SK-N-MC (cell line): ENCODE results near the gene PAPPA2.

Experiments
- DNase-seq: peaks from one replicate; pipeline ENCODE4 v3.0.0-alpha.2; 2011; ENCODE audit warnings: low read depth, low spot score
- H3K27ac ChIP-seq: fragments of 200-600 bp; sonication (generic); 2 replicates; pipeline ENCODE4 v1.5.1; 2016; ENCODE audit warnings: mixed run types
- H3K36me3 ChIP-seq: fragments of 200-600 bp; sonication (generic); 2 replicates; pipeline ENCODE4 v1.6.1; 2017; ENCODE audit warnings: antibody characterized with exemption, low read length, mixed read lengths; ENCODE audit not compliant: insufficient read depth
- H3K4me3 ChIP-seq: fragments of 200-600 bp; sonication (generic); 2 replicates; pipeline ENCODE4 v1.5.1; 2016
- H3K9ac ChIP-seq: fragments of 200-600 bp; sonication (generic); 2 replicates; pipeline ENCODE4 v1.8.0; 2017; ENCODE audit warnings: mixed run types, mixed read lengths; ENCODE audit not compliant: insufficient read length
- H3K9me3 ChIP-seq: fragments of 200-600 bp; sonication (generic); 2 replicates; pipeline ENCODE4 v1.6.1; 2017; ENCODE audit warnings: low read depth, mild to moderate bottlenecking, antibody characterized with exemption, low read length, moderate library complexity, mixed read lengths
- EZH2 ChIP-seq: fragments of 200-600 bp; sonication (generic); IDR thresholded peaks from one replicate; pipeline ENCODE4 v1.6.1; 2017; ENCODE audit warnings: antibody characterized with exemption
- FOXP2 ChIP-seq: optimal IDR thresholded peaks from 2 replicates; pipeline ENCODE3; 2011; ENCODE audit warnings: mild to moderate bottlenecking, moderate library complexity; ENCODE audit not compliant: insufficient read depth; ENCODE audit errors: extremely low read length, control extremely low read depth
- POLR2AphosphoS5 ChIP-seq: IDR thresholded peaks from 2 replicates; pipeline ENCODE4 v1.6.1; 2012; ENCODE audit warnings: mild to moderate bottlenecking, low read depth, low read length, borderline replicate concordance

PAPPA2 gene

DNA sequence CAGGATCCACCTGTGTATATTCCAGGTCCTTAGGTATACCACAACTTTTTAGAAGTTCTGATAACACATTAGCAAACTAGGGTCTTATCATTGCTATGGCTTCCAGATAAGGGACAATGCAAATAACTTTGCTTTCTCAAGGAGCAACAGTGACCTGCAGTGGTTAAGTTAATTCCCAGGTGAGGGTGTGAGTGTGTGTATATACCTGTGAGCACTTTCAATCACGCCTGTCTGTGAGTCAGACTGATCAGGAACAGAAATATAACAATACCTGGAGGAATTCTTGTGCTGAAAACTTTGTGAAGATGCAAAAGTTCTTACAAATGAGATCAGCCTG lies 317.0 kb downstream of the PAPPA2 start:
- DNase-seq: no peak
- no peak overlapping the region for H3K27ac ChIP-seq
- no peak overlapping the region for H3K9ac ChIP-seq
- H3K4me3 ChIP-seq: no peak overlapping the region
- H3K9me3 ChIP-seq: no peaks in the 10 kb centered on the region
- no peaks in the 10 kb centered on the region for H3K36me3 ChIP-seq
- TF ChIP-seq FOXP2 (no peak), POLR2AphosphoS5 (no peak), EZH2 (no peak)

DNA sequence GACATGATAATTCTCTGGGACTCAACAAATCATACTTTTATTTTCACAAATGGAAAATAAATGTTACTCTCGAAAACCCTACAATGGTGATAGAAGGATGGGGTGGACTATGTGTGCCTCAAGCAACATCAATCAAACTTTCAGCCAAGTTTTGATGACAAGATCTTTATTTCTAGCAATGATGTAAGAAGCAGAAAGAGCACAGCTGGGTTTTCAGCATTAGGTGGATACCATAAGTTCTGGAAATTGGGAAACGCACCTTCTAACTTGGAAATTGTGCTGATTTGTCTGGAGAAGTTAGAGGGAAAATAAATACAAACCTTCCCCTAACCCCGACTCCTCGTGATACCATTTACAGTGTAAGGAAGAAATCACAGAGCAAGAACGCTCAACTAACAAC lies 320.3 kb downstream of the PAPPA2 start:
- Histone ChIP-seq H3K36me3 (no peaks in the 10 kb centered on the region), H3K27ac (no peak overlapping the region), H3K9ac (no peak overlapping the region), H3K9me3 (no peaks in the 10 kb centered on the region), H3K4me3 (no peak overlapping the region)
- no peak for DNase-seq
- no peak for TF ChIP-seq POLR2AphosphoS5
- no peak for TF ChIP-seq EZH2
- TF ChIP-seq FOXP2: no peak

DNA sequence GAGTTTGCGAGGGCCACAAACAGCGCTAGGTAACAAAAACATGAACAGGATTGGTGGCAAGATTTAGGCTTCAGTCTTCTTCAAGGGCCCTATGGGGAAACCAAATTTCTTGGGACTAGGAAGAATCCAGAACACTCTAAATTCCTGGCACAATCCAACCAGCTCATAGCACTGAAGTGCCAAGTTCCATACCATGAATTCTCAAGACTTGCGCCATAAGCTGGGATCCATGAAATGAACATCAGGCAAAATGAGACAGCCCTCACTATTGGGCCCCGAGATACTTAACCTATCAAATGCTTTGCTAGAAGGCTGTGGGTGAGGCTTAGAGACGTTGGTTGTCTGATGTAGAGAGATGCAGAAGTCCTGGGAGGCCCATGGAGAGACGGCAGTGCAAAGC lies 322.1 kb downstream of the PAPPA2 start:
- no peak for DNase-seq
- Histone ChIP-seq H3K36me3 (no peaks in the 10 kb centered on the region), H3K9me3 (no peaks in the 10 kb centered on the region), H3K9ac (no peak overlapping the region), H3K4me3 (no peak overlapping the region), H3K27ac (no peak overlapping the region)
- TF ChIP-seq POLR2AphosphoS5 (no peak), EZH2 (no peak), FOXP2 (no peak)

DNA sequence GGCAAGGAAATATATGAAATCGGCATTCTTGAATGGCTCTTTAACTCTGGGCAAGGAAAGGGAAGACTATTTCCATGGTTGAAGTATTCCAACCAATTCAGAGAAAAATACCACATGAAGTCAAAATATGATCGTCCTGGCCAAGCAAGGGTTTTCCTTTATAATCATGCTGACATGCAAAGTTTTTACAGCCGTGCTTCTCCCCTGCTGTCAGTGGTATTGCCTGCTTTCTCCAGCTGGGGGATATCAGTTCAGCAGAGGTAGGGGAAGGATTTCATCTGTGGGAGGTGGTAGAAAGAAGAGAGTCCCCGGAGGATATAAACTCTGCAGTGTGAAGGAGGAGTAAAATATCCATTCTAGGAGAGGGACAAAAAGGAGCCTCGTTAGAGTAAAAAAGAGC lies 322.8 kb downstream of the PAPPA2 start:
- Histone ChIP-seq H3K9ac (no peak overlapping the region), H3K27ac (no peak overlapping the region), H3K36me3 (no peaks in the 10 kb centered on the region), H3K4me3 (peak overlapping the region; percentile 35; the same call in 1 of the 2 replicates), H3K9me3 (no peaks in the 10 kb centered on the region)
- no peak for DNase-seq
- TF ChIP-seq EZH2 (no peak), POLR2AphosphoS5 (no peak), FOXP2 (no peak)

DNA sequence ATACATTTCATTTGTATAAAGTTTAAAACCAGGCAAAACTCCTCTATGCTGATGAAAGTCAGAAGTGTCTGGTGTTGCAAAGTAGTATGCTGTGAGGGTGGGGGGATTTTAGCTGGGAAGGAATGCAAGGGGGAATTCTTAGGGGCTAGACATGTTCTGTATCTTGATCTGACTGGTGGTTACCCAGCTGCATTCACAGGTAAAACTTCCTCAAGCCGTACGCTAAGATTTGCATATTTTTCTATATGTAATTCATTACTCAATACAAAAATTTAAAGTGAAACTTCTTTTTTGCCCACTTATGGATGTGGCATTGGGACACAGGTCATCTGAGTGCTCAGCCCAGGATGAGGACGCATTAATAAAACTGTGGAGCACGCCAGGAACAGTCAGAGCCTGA lies 323.3 kb downstream of the PAPPA2 start:
- H3K36me3 ChIP-seq: no peaks in the 10 kb centered on the region
- H3K9me3 ChIP-seq: no peaks in the 10 kb centered on the region
- no peak for TF ChIP-seq FOXP2
- TF ChIP-seq EZH2: no peak
- TF ChIP-seq POLR2AphosphoS5: no peak
- peak overlapping the region; percentile 35; the same call in 1 of the 2 replicates for H3K4me3 ChIP-seq
- no peak for DNase-seq
- no peak overlapping the region for H3K27ac ChIP-seq
- no peak overlapping the region for H3K9ac ChIP-seq

DNA sequence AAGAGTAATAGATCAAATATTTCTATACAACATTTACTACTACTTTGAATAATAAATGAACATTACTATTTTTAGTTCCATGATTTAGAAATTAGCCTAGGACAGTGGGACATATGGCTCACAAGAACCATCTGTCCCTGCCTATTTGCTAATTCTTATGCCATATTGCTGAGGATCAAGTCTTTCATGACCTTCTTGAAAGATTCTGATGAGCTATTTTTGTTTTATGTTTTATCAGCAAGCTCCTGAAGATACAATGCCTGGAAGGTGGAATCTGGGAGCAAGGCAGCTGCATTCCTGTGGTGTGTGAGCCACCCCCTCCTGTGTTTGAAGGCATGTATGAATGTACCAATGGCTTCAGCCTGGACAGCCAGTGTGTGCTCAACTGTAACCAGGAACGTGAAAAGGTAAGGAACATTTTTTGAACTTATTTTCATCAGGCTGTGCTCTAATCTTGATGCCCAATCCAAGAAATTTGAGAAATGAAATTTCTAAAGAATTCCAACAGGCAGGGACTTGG lies 326.7 kb downstream of the PAPPA2 start:
- H3K27ac ChIP-seq: no peak overlapping the region
- H3K9ac ChIP-seq: no peak overlapping the region
- no peak for DNase-seq
- H3K36me3 ChIP-seq: no peaks in the 10 kb centered on the region
- H3K9me3 ChIP-seq: no peaks in the 10 kb centered on the region
- no peak overlapping the region for H3K4me3 ChIP-seq
- TF ChIP-seq FOXP2: no peak
- TF ChIP-seq EZH2: no peak
- no peak for TF ChIP-seq POLR2AphosphoS5

DNA sequence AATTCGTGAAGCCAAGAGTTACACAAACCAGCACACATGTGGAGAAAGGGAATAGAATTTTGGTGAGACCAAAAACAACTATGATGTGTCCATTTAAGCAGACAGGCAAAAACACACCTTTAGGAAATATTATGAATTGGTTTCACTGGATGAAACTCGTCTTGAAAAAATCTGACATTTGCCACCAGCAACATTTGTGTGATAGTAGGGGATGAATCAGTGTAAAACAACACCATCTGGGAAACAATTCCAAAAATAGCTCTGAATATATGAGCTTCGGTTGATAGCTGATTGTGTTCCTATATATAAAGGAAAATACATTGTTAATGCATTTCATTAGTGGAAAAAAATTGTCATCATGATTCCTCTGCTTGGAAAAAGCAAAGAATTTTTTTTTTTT lies 327.8 kb downstream of the PAPPA2 start:
- no peak overlapping the region for H3K27ac ChIP-seq
- no peaks in the 10 kb centered on the region for H3K9me3 ChIP-seq
- H3K4me3 ChIP-seq: no peak overlapping the region
- no peak for DNase-seq
- no peak for TF ChIP-seq POLR2AphosphoS5
- no peak for TF ChIP-seq FOXP2
- TF ChIP-seq EZH2: no peak
- H3K9ac ChIP-seq: no peak overlapping the region
- H3K36me3 ChIP-seq: no peaks in the 10 kb centered on the region

DNA sequence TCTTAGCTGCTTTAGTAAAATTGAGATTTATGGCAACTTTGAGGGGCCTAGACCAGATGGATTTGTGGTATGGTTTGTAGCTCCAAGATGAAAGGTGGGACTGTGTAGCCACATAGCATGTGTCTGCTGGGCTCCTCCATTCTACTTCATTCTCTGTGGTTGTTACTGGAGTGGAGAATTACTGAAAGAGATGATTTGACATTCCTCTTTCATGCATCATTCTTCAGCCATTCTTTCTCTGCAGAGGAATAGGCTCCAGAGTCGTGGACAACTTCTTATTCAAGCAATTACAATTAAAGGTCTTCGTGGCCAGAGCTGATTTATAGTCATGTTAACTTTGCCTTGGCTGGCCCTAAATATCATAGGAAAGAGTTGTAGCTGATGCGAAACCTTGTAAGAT lies 328.9 kb downstream of the PAPPA2 start:
- no peak for DNase-seq
- H3K27ac ChIP-seq: no peak overlapping the region
- no peak overlapping the region for H3K4me3 ChIP-seq
- H3K36me3 ChIP-seq: no peaks in the 10 kb centered on the region
- H3K9me3 ChIP-seq: no peaks in the 10 kb centered on the region
- TF ChIP-seq EZH2 (no peak), FOXP2 (no peak), POLR2AphosphoS5 (no peak)
- no peak overlapping the region for H3K9ac ChIP-seq

DNA sequence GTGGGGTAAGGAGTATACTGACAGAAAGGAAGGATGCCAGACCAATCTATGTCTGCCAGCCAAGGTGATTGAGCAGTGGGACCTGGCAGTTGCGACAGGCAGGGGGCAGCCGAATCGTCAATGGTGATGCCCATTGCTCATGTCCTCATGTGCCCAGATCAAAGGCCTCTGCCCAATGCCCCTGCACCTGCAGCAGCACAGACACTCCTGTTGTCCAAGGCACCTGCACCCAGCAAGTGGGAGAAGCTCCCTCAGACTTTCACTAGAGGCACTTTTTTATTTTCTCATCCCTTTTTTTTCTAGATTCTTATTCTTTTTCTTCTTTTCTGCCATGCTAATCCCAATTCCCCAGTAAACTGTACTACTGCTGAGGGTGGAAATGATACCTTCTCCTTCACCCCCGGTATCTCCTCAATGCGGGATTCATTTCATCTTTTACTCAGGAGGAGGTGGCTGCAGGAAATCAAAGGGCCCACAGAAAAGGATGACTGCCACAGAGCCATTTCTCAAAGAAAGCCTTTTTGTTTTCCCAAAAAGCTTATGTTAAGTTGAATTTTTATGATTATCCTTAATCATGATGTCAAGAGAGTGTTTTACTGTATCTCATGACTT lies 332.0 kb downstream of the PAPPA2 start:
- Histone ChIP-seq H3K9me3 (no peaks in the 10 kb centered on the region), H3K4me3 (no peak overlapping the region), H3K36me3 (no peaks in the 10 kb centered on the region), H3K9ac (no peak overlapping the region), H3K27ac (no peak overlapping the region)
- TF ChIP-seq POLR2AphosphoS5: no peak
- no peak for TF ChIP-seq FOXP2
- TF ChIP-seq EZH2: no peak
- DNase-seq: no peak
